Dendritic cell treated with granulocyte-macrophage colony-stimulating factor and Interleukin-4, amounts not matched to agents 40 ng/mL and 50 ng/mL, for 4 days (primary cell): ENCODE measurements around the gene UNC119.

Source experiments
- H3K27ac Mint-ChIP-seq: one replicate; pipeline ENCODE4 v1.8.0; 2022; ENCODE audit warnings: mild to moderate bottlenecking, mixed read lengths
- H3K27me3 Mint-ChIP-seq: one replicate; pipeline ENCODE4 v1.8.0; 2022; ENCODE audit warnings: mild to moderate bottlenecking, mixed read lengths
- H3K36me3 Mint-ChIP-seq: one replicate; pipeline ENCODE4 v1.8.0; 2022; ENCODE audit warnings: low read depth, mixed read lengths
- H3K4me1 Mint-ChIP-seq: one replicate; pipeline ENCODE4 v1.8.0; 2022; ENCODE audit warnings: low read depth, mixed read lengths
- H3K4me3 Mint-ChIP-seq: one replicate; pipeline ENCODE4 v1.8.0; 2022; ENCODE audit warnings: mild to moderate bottlenecking, moderate library complexity, mixed read lengths
- H3K9me3 Mint-ChIP-seq: one replicate; pipeline ENCODE4 v1.8.0; 2022; ENCODE audit warnings: mixed read lengths
- intact Hi-C: fragments of 100-400 bp; cut with micrococcal nuclease; formaldehyde crosslinking; loops from one replicate; pipeline ENCODE4 v1.15.0; 2022

The UNC119 gene

DNA sequence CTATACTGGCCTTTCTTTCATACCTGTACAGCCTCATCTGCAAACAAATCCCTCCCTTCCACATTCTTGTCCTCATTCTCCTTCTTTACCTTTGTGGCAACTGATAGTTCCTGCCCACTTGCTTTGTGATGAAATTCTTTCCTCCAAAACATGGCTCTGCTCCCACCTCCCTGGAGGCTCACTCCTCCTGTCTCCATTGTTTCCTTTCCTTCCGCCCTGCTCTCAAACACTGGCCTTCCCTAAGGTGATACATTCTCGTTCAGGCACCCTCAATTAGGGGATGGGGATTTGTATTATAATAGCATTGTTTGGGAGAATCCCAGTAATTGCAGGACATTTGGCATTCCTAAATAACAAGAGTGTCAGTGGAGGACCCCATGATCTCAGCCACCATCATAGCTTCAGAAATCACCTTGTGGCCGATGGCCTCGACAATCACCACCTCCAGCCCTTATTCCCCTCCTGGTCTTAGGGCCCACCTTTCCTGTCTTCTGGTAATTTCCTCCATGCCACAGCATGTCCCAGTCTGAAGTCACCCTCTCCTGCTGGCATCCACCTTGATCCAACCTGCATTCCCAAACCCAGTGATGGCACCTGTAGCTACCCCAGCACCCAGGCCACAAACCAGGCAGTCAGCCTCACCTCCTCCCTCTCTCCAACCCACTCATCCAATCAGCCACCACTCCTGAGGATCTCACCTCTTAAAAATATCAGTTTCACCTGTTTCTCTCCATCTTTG lies 7.9 kb downstream of the UNC119 start:
- no peak overlapping the region for H3K27ac Mint-ChIP-seq
- peaks cover 42% of the 10 kb centered on the region for H3K4me1 Mint-ChIP-seq
- no peaks in the 10 kb centered on the region for H3K9me3 Mint-ChIP-seq
- peaks cover 33% of the 10 kb centered on the region for H3K36me3 Mint-ChIP-seq
- intact Hi-C loops, result loop anchor here (10.0 kb wide), 1 partner anchor 160 kb away; no protein-coding TSS in a partner anchor
- no peak overlapping the region for H3K4me3 Mint-ChIP-seq
- no peaks in the 10 kb centered on the region for H3K27me3 Mint-ChIP-seq

- intact Hi-C loops, result loop anchor here (10.0 kb wide), 1 partner anchor 157 kb away; no protein-coding TSS in a partner anchor
- H3K36me3 Mint-ChIP-seq, result peaks cover 12% of the 10 kb centered on the region
- H3K9me3 Mint-ChIP-seq, result no peaks in the 10 kb centered on the region
- H3K4me1 Mint-ChIP-seq, result peaks cover 11% of the 10 kb centered on the region
- H3K4me3 Mint-ChIP-seq, result no peak overlapping the region
- no peak overlapping the region for H3K27ac Mint-ChIP-seq
- H3K27me3 Mint-ChIP-seq, result peaks cover 7% of the 10 kb centered on the region
These were observed 11.0 kb downstream of the UNC119 start for GRCh38 chr17:28541439-28541838.

DNA sequence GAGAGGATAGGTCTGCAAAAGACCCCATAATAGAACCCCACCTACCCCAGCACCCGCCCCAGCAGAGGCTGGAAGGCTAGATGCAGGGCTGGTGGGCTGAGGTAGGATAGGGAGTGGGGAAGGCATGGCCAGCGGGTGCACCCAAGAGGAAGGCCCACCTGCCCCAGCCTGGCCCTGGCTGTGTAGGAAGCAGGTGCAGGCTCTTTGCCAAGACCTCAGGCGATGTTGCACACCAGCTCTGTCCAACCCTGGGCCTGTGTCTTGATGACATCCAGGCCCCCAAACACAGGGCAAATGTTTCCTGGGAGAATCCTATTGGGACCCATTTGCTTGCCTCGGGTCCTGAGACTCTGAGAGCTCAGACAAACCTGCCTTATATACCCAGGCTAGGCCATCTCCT lies 12.2 kb downstream of the UNC119 start:
- H3K4me1 Mint-ChIP-seq, result no peaks in the 10 kb centered on the region
- H3K27ac Mint-ChIP-seq, result no peak overlapping the region
- H3K4me3 Mint-ChIP-seq, result no peak overlapping the region
- H3K27me3 Mint-ChIP-seq, result peaks cover 7% of the 10 kb centered on the region
- H3K9me3 Mint-ChIP-seq, result no peaks in the 10 kb centered on the region
- intact Hi-C loops, result loop anchor here (1.0 to 10.0 kb wide), 2 partner anchors 46 to 155 kb away; no protein-coding TSS in a partner anchor
- H3K36me3 Mint-ChIP-seq, result no peaks in the 10 kb centered on the region

GRCh38 chr17:28538296-28538895 lies 14.0 kb downstream of the UNC119 start:
- H3K27me3 Mint-ChIP-seq, result peaks cover 10% of the 10 kb centered on the region
- intact Hi-C loops, result no loop called here
- H3K27ac Mint-ChIP-seq, result no peak overlapping the region
- H3K9me3 Mint-ChIP-seq, result no peaks in the 10 kb centered on the region
- no peaks in the 10 kb centered on the region for H3K36me3 Mint-ChIP-seq
- H3K4me1 Mint-ChIP-seq, result no peaks in the 10 kb centered on the region
- H3K4me3 Mint-ChIP-seq, result no peak overlapping the region

- H3K27me3 Mint-ChIP-seq, result peaks cover 10% of the 10 kb centered on the region
- H3K4me3 Mint-ChIP-seq, result no peak overlapping the region
- peaks cover 5% of the 10 kb centered on the region for H3K4me1 Mint-ChIP-seq
- no peaks in the 10 kb centered on the region for H3K36me3 Mint-ChIP-seq
- H3K9me3 Mint-ChIP-seq, result no peaks in the 10 kb centered on the region
- intact Hi-C loops, result no loop called here
- no peak overlapping the region for H3K27ac Mint-ChIP-seq
These were observed 15.2 kb downstream of the UNC119 start for GRCh38 chr17:28537219-28537610.

DNA sequence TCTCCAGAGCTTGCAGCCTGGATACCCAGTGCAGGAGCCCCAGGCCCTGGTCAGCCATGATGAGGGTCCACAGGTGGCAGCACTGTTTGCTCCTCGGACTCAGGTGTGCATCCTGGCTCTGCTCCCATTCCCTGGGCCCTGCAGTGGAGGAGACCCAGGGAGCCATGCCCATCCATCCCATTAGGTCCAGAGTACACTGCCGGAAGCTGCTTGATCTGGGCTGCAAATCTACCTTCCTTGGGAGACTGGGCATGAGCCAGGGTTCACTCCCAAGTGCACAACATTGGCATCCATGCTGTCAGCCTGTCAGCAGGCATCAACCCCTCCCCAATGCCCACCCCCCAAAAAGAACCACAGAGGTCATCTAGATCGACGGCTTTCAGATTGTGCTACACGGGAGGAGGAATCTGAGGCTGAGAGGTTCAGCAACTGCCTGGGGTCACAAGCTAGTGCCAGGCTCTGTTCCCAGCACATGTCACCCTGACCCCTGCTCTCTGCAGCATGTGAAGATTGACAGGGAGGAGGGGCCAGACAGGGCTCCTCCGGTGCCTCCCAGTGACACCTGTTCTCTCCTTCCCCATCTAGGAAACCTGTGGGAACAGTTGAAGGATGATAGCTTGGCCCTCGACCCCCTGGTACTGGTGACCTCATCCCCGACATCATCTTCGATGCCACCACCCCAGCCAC lies 15.7 kb downstream of the UNC119 start:
- Mint-ChIP-seq H3K27ac (no peak overlapping the region), H3K4me1 (peaks cover 5% of the 10 kb centered on the region), H3K36me3 (no peaks in the 10 kb centered on the region), H3K9me3 (no peaks in the 10 kb centered on the region), H3K27me3 (peaks cover 11% of the 10 kb centered on the region), H3K4me3 (no peak overlapping the region)
- intact Hi-C loops, result no loop called here

GRCh38 chr17:28534740-28535375 lies 17.6 kb downstream of the UNC119 start:
- intact Hi-C loops, result no loop called here
- H3K36me3 Mint-ChIP-seq, result no peaks in the 10 kb centered on the region
- peaks cover 22% of the 10 kb centered on the region for H3K27me3 Mint-ChIP-seq

DNA sequence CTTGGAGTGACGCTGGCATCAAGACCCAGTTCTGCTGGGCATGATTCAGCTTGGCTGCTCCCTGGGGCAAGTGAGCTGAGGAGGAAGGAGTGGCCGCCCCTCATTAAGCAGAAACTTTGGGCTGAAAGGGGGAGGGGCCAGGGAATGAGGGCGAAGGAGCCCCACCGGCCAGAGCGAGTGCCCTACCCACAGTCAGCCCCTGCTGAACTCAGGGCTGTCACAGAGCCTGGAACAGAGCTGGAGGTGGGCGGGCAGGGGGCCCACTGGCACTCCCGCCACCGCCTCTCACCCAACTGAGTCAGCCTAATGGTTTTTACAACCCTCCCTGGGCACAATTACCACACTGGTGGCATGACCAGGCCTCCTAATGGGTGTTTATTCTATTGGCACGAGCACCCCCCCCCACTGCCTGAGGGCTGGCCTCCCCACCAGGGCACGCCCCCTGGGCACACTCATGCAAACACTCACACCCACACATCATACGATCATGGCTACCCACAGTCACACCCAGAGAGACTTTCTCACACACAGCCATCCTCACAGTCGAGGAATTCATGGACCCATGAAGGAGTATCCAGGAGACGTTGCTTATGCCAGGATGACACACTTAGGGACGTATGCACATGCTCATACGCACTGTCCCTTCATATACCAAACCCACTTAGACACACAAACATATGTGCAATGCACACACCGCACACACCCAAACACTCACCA lies 19.2 kb downstream of the UNC119 start:
- intact Hi-C loops, result no loop called here
- peaks cover 22% of the 10 kb centered on the region for H3K27me3 Mint-ChIP-seq
- H3K9me3 Mint-ChIP-seq, result no peaks in the 10 kb centered on the region
- no peaks in the 10 kb centered on the region for H3K36me3 Mint-ChIP-seq
- H3K4me1 Mint-ChIP-seq, result peaks cover 5% of the 10 kb centered on the region
- no peak overlapping the region for H3K4me3 Mint-ChIP-seq
- no peak overlapping the region for H3K27ac Mint-ChIP-seq

More at GRCh38 chr17:28534740-28535375, 17.6 kb downstream of the UNC119 start:
- Mint-ChIP-seq H3K4me1 (peaks cover 5% of the 10 kb centered on the region), H3K9me3 (no peaks in the 10 kb centered on the region), H3K4me3 (no peak overlapping the region), H3K27ac (no peak overlapping the region)

DNA sequence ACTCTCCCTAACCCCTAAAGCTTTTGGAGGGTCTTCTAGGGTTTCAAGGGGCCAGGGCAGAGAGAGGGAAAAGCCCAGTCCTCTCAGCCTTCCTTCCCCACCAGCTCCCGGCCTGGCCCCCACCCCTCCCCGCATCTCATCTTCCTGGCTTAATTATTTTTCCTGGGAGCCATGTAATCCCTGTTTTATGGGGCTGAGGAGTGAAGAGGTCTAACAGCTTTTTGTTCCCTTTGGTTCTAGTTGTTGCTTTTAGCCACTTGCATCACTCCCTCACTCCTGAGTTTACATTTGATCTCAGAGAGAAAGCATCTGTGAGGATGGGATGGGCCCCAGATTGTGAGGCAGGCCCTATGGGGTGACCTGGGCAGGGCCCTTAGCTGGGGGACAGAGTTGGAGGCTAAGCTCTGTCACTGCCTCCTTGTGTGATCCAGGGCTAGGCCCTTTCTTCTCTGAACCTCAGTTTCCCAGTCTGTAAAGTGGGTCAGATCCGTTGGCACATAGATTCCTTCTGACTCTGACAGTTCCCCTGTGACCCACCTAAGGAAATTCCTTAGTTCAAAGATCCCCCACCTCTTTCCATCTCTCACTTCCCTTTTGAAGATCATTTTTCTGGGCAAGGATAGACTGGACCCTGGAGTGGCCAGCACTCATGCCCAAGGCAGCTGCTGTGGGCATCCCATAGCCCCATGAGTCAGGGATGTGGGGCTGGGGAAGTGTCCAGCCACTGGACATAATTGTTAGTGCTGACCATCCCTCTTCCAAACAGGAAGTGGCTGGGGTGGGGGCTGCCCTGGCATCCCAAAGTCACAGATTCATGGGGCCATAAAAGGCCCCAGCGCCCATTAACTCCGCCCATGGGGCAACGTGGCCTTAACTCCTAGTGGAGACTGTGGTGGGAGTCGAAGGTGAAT lies 20.1 kb downstream of the UNC119 start:
- Mint-ChIP-seq H3K27me3 (peaks cover 18% of the 10 kb centered on the region), H3K4me1 (peaks cover 9% of the 10 kb centered on the region), H3K9me3 (no peaks in the 10 kb centered on the region), H3K4me3 (no peak overlapping the region), H3K27ac (no peak overlapping the region), H3K36me3 (no peaks in the 10 kb centered on the region)
- intact Hi-C loops, result no loop called here

DNA sequence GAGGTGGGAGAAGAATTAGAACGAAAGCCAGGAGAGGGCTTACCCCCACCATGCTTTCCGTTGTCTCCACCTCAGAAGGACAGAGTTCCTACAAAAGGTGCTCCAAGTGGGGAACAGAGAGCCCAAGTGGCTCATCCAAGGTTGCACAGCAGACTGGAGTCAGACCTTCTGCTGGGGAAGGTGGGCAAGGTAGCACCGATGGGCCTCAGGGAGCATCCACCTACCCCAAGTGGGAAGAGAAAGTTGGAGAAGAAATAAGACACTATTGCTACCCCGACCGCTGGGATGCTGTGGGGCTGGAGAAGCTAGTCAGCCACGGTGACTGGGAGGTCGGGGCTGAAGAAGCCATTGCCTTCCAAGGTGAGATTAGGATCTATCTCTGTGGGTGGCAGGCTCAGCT lies 21.5 kb downstream of the UNC119 start:
- Mint-ChIP-seq H3K9me3 (no peaks in the 10 kb centered on the region), H3K27me3 (peaks cover 15% of the 10 kb centered on the region), H3K36me3 (no peaks in the 10 kb centered on the region), H3K4me3 (no peak overlapping the region), H3K4me1 (peaks cover 18% of the 10 kb centered on the region), H3K27ac (no peak overlapping the region)
- intact Hi-C loops, result no loop called here

GRCh38 chr17:28530250-28530649 lies 22.2 kb downstream of the UNC119 start:
- no peak overlapping the region for H3K4me3 Mint-ChIP-seq
- no peaks in the 10 kb centered on the region for H3K9me3 Mint-ChIP-seq
- intact Hi-C loops, result no loop called here
- no peaks in the 10 kb centered on the region for H3K36me3 Mint-ChIP-seq
- H3K27ac Mint-ChIP-seq, result no peak overlapping the region
- peaks cover 18% of the 10 kb centered on the region for H3K4me1 Mint-ChIP-seq
- H3K27me3 Mint-ChIP-seq, result peaks cover 15% of the 10 kb centered on the region

DNA sequence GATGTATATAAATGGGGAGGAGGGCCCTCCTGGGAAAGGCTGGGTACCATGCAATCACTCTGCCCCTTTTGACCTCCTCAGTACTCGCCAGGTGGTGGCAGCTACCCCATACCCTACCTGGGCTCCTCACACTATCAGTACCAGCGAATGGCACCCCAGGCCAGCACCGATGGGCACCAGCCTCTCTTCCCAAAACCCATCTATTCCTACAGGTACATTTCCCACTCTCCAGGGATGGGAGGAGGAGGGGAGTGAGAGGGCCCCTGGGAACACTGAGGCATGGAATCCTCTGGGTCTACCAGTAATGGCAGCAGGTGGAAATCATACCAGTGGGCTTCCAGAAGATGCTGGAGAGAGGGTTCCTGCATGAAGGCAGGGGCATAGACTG lies 23.4 kb downstream of the UNC119 start:
- no peaks in the 10 kb centered on the region for H3K36me3 Mint-ChIP-seq
- intact Hi-C loops, result no loop called here
- no peak overlapping the region for H3K27ac Mint-ChIP-seq
- H3K4me3 Mint-ChIP-seq, result no peak overlapping the region
- peaks cover 12% of the 10 kb centered on the region for H3K27me3 Mint-ChIP-seq
- peaks cover 18% of the 10 kb centered on the region for H3K4me1 Mint-ChIP-seq
- no peaks in the 10 kb centered on the region for H3K9me3 Mint-ChIP-seq
